Measurements from ENCODE around the gene PLPP1.

DNA sequence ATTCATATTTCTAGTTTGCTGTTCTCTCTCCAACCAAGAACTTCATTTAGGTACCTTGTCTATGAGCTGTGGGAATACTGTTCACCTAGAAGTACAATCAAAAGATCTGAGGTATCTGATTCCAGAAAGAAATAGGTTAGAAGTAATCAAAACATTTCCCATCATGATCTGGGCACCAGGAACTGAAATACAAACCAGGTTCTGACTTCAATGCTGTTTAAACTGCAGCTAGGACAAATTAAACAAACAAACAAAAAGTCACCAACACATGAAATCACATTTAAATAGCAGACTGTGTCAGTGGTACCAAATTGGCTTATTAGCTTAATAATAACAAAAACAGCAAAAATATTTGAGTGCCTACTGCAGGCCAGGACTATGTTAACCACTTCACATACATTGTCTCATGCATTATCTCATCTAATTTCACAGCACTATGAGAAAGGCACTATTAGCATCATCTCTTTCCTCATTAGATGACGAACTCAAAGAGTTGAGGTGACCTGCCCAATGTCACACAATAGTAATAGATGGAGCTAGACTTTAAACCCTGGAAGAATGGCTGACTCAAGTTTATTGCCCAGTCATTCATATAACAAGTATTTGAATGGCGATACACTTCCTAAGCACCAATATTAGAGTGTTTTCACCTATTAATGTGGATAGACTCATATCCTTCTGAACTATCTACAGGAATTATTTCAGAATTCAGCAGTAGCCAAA lies 14.5 kb downstream of the PLPP1 start:
- TF ChIP-seq HMG20A (CRISPR knock-in tag; IDR thresholded peaks at IDR 0.05; ENCODE audit: borderline replicate concordance) (no peak), ZNF780A (CRISPR knock-in tag; IDR thresholded peaks at IDR 0.05) (no peak), SAP130 (CRISPR knock-in tag; IDR thresholded peaks at IDR 0.05; ENCODE audit: low read depth) (no peak), DPF2 (CRISPR knock-in tag; IDR thresholded peaks at IDR 0.05; ENCODE audit: borderline replicate concordance, low read depth) (no peak), SALL1 (CRISPR knock-in tag; IDR thresholded peaks at IDR 0.05) (no peak), EP300 (IDR thresholded peaks at IDR 0.05; ENCODE audit: low read depth in 2 of 2, low read length in 2 of 2) (no peak), EP300 (CRISPR knock-in tag; IDR thresholded peaks at IDR 0.05; ENCODE audit: borderline replicate concordance) (no peak), NBN (conservative IDR thresholded peaks at IDR 0.05) (no peak), ZNF317 (CRISPR knock-in tag; IDR thresholded peaks at IDR 0.05) (no peak), ZNF232 (CRISPR knock-in tag; IDR thresholded peaks at IDR 0.05; ENCODE audit: borderline replicate concordance) (no peak), HMGXB4 (CRISPR knock-in tag; IDR thresholded peaks at IDR 0.05; ENCODE audit: borderline replicate concordance in 1 of 2, low read depth in 1 of 2) (no peak), ZNF275 (CRISPR knock-in tag; IDR thresholded peaks at IDR 0.05; ENCODE audit: borderline replicate concordance) (no peak), SRSF9 (IDR thresholded peaks at IDR 0.05; ENCODE audit: borderline replicate concordance, insufficient read depth, low read depth, low read length, poor library complexity, severe bottlenecking) (no peak), SP5 (CRISPR knock-in tag; IDR thresholded peaks at IDR 0.05; ENCODE audit: borderline replicate concordance, low read depth) (no peak)
- TF ChIP-seq, protein P1, sequence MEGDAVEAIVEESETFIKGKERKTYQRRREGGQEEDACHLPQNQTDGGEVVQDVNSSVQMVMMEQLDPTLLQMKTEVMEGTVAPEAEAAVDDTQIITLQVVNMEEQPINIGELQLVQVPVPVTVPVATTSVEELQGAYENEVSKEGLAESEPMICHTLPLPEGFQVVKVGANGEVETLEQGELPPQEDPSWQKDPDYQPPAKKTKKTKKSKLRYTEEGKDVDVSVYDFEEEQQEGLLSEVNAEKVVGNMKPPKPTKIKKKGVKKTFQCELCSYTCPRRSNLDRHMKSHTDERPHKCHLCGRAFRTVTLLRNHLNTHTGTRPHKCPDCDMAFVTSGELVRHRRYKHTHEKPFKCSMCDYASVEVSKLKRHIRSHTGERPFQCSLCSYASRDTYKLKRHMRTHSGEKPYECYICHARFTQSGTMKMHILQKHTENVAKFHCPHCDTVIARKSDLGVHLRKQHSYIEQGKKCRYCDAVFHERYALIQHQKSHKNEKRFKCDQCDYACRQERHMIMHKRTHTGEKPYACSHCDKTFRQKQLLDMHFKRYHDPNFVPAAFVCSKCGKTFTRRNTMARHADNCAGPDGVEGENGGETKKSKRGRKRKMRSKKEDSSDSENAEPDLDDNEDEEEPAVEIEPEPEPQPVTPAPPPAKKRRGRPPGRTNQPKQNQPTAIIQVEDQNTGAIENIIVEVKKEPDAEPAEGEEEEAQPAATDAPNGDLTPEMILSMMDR (CRISPR knock-in tag; IDR thresholded peaks at IDR 0.05): no peak

Measured in HepG2 (cell line).